MCF 10A (cell line): ENCODE results near the gene HOXB13. TPM values are rescaled to one million over a fixed set of nuclear protein-coding genes. Genes with fewer than 3 reads are reported as not detected.

Experiments
- BruUV-seq: library from RNA; stranded (reverse); fragments of 400-500 nt; replicated peaks from 2 replicates; lab custom pipeline; 2021; lab: Mats Ljungman, UMichigan
- CTCF ChIA-PET: fragments of 300-600 bp; sonication (Branson Sonifier 250); formaldehyde crosslinking; extraction: SDS; loops from one replicate; lab custom pipeline; 2021; ENCODE audit warnings: antibody characterized with exemption, inconsistent platforms; lab: Yijun Ruan, JAX
- POLR2A ChIA-PET: fragments of 300-600, 350-650 bp; sonication (Branson Sonifier 250); formaldehyde crosslinking; extraction: SDS; loops from one replicate; lab custom pipeline; 2020; ENCODE audit warnings: antibody characterized with exemption, inconsistent platforms; lab: Yijun Ruan, JAX
- DNase-seq: peaks from one replicate; pipeline ENCODE4 v3.0.0-alpha.2; 2018; ENCODE audit not compliant: unreplicated experiment
- H3K27ac Mint-ChIP-seq: one replicate; pipeline ENCODE4 v1.8.0; 2022; ENCODE audit warnings: mild to moderate bottlenecking, low read depth, mixed read lengths; ENCODE audit not compliant: unreplicated experiment
- H3K27me3 Mint-ChIP-seq: one replicate; pipeline ENCODE4 v1.8.0; 2022; ENCODE audit warnings: mixed read lengths; ENCODE audit not compliant: insufficient read depth, unreplicated experiment
- H3K36me3 Mint-ChIP-seq: one replicate; pipeline ENCODE4 v1.8.0; 2022; ENCODE audit warnings: mild to moderate bottlenecking, moderate library complexity, mixed read lengths; ENCODE audit not compliant: insufficient read depth, unreplicated experiment
- H3K4me1 Mint-ChIP-seq: one replicate; pipeline ENCODE4 v1.8.0; 2022; ENCODE audit warnings: mixed read lengths; ENCODE audit not compliant: insufficient read depth, unreplicated experiment
- H3K4me3 Mint-ChIP-seq: one replicate; pipeline ENCODE4 v1.8.0; 2022; ENCODE audit warnings: mild to moderate bottlenecking, moderate library complexity, mixed read lengths; ENCODE audit not compliant: unreplicated experiment
- H3K9me3 Mint-ChIP-seq: one replicate; pipeline ENCODE4 v1.8.0; 2022; ENCODE audit warnings: mixed read lengths; ENCODE audit not compliant: unreplicated experiment
- intact Hi-C: fragments of 100-400 bp; cut with micrococcal nuclease; formaldehyde crosslinking; loops from 2 replicates; pipeline ENCODE4 v1.14.1; 2022
- microRNA-seq: library from miRNA; unstranded; fragments of <30 nt; microRNA quantifications from one replicate; pipeline ENCODE4 v1.2.0, GENCODE V29; 2022
- total RNA-seq: library from RNA; stranded (reverse); gene quantifications from 2 replicates; pipeline ENCODE4 v1.2.3, GENCODE V29; 2022
- TF ChIP-seq, protein P1 (sequence below): fragments of 200-600 bp; IDR thresholded peaks from one replicate; pipeline ENCODE4 v1.8.0; 2022; ENCODE audit warnings: antibody characterized with exemption, mild to moderate bottlenecking; ENCODE audit not compliant: unreplicated experiment

Gene HOXB13
- total RNA-seq, 1 experiment from 2014 or later, result not detected

DNA sequence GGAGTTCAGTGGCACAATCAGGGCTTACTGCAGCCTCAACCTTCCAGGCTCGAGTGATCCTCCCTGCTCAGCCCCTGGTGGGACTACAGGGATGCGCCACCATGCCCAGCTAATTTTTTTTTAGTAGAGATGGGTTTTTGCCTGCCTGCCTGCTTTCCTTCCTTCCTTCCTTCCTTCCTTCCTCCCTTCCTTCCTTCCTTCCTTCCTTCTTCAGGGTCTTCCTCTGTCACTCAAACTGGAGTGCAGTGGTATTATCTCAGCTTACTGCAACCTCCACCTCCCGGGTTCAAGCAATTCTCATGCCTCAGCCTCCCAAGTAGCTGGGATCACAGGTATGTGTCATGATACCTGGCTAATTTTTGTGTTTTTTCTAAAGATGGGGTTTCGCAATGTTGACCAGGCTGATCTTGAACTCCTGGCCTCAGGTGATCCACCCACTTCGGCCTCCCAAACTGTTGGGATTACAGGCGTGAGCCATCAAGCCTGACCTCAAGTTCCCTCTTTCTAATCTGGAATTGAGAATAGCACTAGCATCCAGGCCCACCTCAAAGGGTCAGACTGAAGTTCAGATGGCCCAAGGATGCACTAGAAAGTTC, 51.5 kb downstream of the HOXB13 start:
- H3K9me3 Mint-ChIP-seq, result no peaks in the 10 kb centered on the region
- no TSS peak for BruUV-seq
- peaks cover 19% of the 10 kb centered on the region for H3K27me3 Mint-ChIP-seq
- TF ChIP-seq, protein P1, sequence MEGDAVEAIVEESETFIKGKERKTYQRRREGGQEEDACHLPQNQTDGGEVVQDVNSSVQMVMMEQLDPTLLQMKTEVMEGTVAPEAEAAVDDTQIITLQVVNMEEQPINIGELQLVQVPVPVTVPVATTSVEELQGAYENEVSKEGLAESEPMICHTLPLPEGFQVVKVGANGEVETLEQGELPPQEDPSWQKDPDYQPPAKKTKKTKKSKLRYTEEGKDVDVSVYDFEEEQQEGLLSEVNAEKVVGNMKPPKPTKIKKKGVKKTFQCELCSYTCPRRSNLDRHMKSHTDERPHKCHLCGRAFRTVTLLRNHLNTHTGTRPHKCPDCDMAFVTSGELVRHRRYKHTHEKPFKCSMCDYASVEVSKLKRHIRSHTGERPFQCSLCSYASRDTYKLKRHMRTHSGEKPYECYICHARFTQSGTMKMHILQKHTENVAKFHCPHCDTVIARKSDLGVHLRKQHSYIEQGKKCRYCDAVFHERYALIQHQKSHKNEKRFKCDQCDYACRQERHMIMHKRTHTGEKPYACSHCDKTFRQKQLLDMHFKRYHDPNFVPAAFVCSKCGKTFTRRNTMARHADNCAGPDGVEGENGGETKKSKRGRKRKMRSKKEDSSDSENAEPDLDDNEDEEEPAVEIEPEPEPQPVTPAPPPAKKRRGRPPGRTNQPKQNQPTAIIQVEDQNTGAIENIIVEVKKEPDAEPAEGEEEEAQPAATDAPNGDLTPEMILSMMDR, result no peak
- no peaks in the 10 kb centered on the region for H3K36me3 Mint-ChIP-seq
- no peak overlapping the region for H3K27ac Mint-ChIP-seq
- H3K4me1 Mint-ChIP-seq, result peaks cover 4% of the 10 kb centered on the region
- no peak for DNase-seq
- CTCF ChIA-PET, result interaction anchor here (0.6 to 7.7 kb wide), 7 partner anchors 11 to 513 kb away, joined by 3 to 89 read pairs (median 6); no protein-coding TSS in a partner anchor
- POLR2A ChIA-PET, result interaction anchor here (0.5 to 1.1 kb wide), 3 partner anchors 9 to 87 kb away, joined by 3 to 4 read pairs (median 3); partner anchors contain the start of gene PRAC2
- H3K4me3 Mint-ChIP-seq, result no peak overlapping the region
- intact Hi-C loops, result no loop called here

Small RNAs within 50 kb of the gene (microRNA-seq; reads per million reads assigned to microRNA genes)
- not detected for gene MIR3185

Other genes starting within 250 kb of the HOXB13 start
- not detected in 2 replicates for gene HOXB1, start 197.7 kb downstream of the HOXB13 start, total RNA-seq
- 3.0 and 4.8 TPM in 2 replicates for gene HOXB2, start 183.6 kb downstream of the HOXB13 start, total RNA-seq
- gene HOXB4, start 150.4 kb downstream of the HOXB13 start, total RNA-seq, result 0.21 and 0.44 TPM in 2 replicates
- gene HOXB3, start 138.5 kb downstream of the HOXB13 start, total RNA-seq, result 0.79 and 0.88 TPM in 2 replicates
- not detected in 2 replicates for gene HOXB5, start 135.0 kb downstream of the HOXB13 start, total RNA-seq
- 0.37 TPM in 1 of 2 replicates, not detected in the other for gene HOXB6, start 123.8 kb downstream of the HOXB13 start, total RNA-seq
- gene HOXB7, start 117.7 kb downstream of the HOXB13 start, total RNA-seq, result not detected in 2 replicates
- gene HOXB8, start 113.5 kb downstream of the HOXB13 start, total RNA-seq, result not detected in 2 replicates
- gene HOXB9, start 102.4 kb downstream of the HOXB13 start, total RNA-seq, result 1.4 and 2.5 TPM in 2 replicates
- not detected in 2 replicates for gene PRAC1, start 6.2 kb downstream of the HOXB13 start, total RNA-seq
- not detected in 2 replicates for gene PRAC2, start 5.6 kb downstream of the HOXB13 start, total RNA-seq
- gene TTLL6, start 88.5 kb upstream of the HOXB13 start, total RNA-seq, result not detected in 2 replicates
- gene CALCOCO2, start 102.3 kb upstream of the HOXB13 start, total RNA-seq, result 96.1 and 113 TPM in 2 replicates
- gene ATP5MC1, start 164.0 kb upstream of the HOXB13 start, total RNA-seq, result 149 and 150 TPM in 2 replicates
- gene UBE2Z, start 179.7 kb upstream of the HOXB13 start, total RNA-seq, result 106 and 115 TPM in 2 replicates
- 156 and 184 TPM in 2 replicates for gene SNF8, start 216.1 kb upstream of the HOXB13 start, total RNA-seq
- gene GIP, start 239.8 kb upstream of the HOXB13 start, total RNA-seq, result not detected in 2 replicates